GM12878 (cell line): Measurements from ENCODE around the gene SYNJ2. TPM values are rescaled to one million over a fixed set of nuclear protein-coding genes. Genes with fewer than 3 reads are reported as not detected.

ENCODE experiments used
- ATF2 ChIP-seq: IDR thresholded peaks from 2 replicates; pipeline ENCODE4 v1.6.1; 2012; ENCODE audit warnings: low read length, inconsistent platforms
- BHLHE40 ChIP-seq, 2 experiments: fragments of 450-650 bp in 1 of 2; IDR thresholded peaks; 2 replicates each; pipeline ENCODE4 v1.6.1; 2011 to 2017; ENCODE audit warnings: low read depth in 2 of 2, borderline replicate concordance in 1 of 2, improper control_type of control experiment in 1 of 2, low read length in 1 of 2, mild to moderate bottlenecking in 1 of 2
- CEBPB ChIP-seq, 2 experiments: fragments of 150-350 bp in 1 of 2; IDR thresholded peaks; 2 replicates each; pipeline ENCODE4 v1.6.1; 2012 to 2014; ENCODE audit warnings: low read depth in 2 of 2, low read length in 2 of 2, borderline replicate concordance in 1 of 2, inconsistent platforms in 1 of 2
- E4F1 ChIP-seq: fragments of 450-650 bp; IDR thresholded peaks from 2 replicates; pipeline ENCODE4 v1.6.1; 2018; ENCODE audit warnings: borderline replicate concordance, mild to moderate bottlenecking; ENCODE audit not compliant: partially characterized antibody
- MEF2B ChIP-seq: fragments of 450-650 bp; IDR thresholded peaks from 2 replicates; pipeline ENCODE4 v1.6.1; 2018; ENCODE audit warnings: mild to moderate bottlenecking, moderate library complexity; ENCODE audit not compliant: partially characterized antibody, poor library complexity, severe bottlenecking
- NR2C2 ChIP-seq: IDR thresholded peaks from 2 replicates; pipeline ENCODE4 v1.6.1; 2011; ENCODE audit warnings: borderline replicate concordance, low read depth; ENCODE audit not compliant: control insufficient read depth, insufficient read length
- PBX3 ChIP-seq: IDR thresholded peaks from 2 replicates; pipeline ENCODE4 v1.6.1; 2011; ENCODE audit warnings: mild to moderate bottlenecking, low read depth, low read length, moderate library complexity; ENCODE audit not compliant: insufficient replicate concordance
- RCOR1 ChIP-seq: conservative IDR thresholded peaks from 2 replicates; pipeline ENCODE4 v1.6.1; 2012; ENCODE audit warnings: low read depth, low read length, improper control_type of control experiment
- RFX5 ChIP-seq: IDR thresholded peaks from 2 replicates; pipeline ENCODE4 v1.6.1; 2011; ENCODE audit warnings: low read depth, low read length, improper control_type of control experiment
- TARDBP ChIP-seq: IDR thresholded peaks from 2 replicates; pipeline ENCODE4 v1.6.1; 2016; ENCODE audit warnings: borderline replicate concordance
- ZSCAN29 ChIP-seq: fragments of 450-650 bp; IDR thresholded peaks from 2 replicates; pipeline ENCODE4 v1.6.1; 2017; ENCODE audit warnings: mild to moderate bottlenecking, moderate library complexity
- polyA plus RNA-seq, 11 experiments: library from polyadenylated mRNA; depleted of rRNA in 4 of 11; unstranded in 6 of 11; stranded (reverse) in 5 of 11; fragments of >200 nt; fragmentation: Nextera tagmentation in 4 of 11; fragmentation: Illumina TruSeq in 1 of 11; extraction: Ambion mirVana in 4 of 11; extraction: Trizol in 1 of 11; gene quantifications; 1 replicate in 1 of 11; 2 replicates in 10 of 11; pipeline versions ENCODE4 v1.2.1 to v1.2.3, GENCODE V29; 2011 to 2016; ENCODE audit warnings: inconsistent platforms in 2 of 11, missing spikeins in 2 of 11, low read depth in 1 of 11
- total RNA-seq, 4 experiments: library from RNA; depleted of rRNA in 3 of 4; stranded (reverse); fragments of >200 nt in 3 of 4; fragmentation: Illumina TruSeq in 1 of 4; extraction: Trizol in 1 of 4; gene quantifications; 2 replicates each; pipeline versions ENCODE4 v1.2.1 to v1.2.3, GENCODE V29; 2013 to 2021
- TF ChIP-seq, protein P1 (sequence below): IDR thresholded peaks from 2 replicates; pipeline ENCODE4 v1.6.1; 2011; ENCODE audit warnings: borderline replicate concordance, low read depth, mild to moderate bottlenecking, moderate library complexity, mixed read lengths, low read length; ENCODE audit not compliant: insufficient read depth; ENCODE audit errors: extremely low read length
- TF ChIP-seq, protein P2 (sequence below): fragments of 150-350 bp; IDR thresholded peaks from 2 replicates; pipeline ENCODE4 v1.6.1; 2016; ENCODE audit warnings: low read depth, low read length

SYNJ2 gene
- total and polyA plus RNA-seq, 10 of the 15 experiments (the other 5 are each of a cell fraction or from before 2014, with no cell fraction given): 0.11 to 1.8 (median 0.57) TPM

GRCh38 chr6:158118886-158119285 lies 137.2 kb downstream of the SYNJ2 start (continued):
- TF ChIP-seq PBX3 (no peak), RFX5 (no peak), E4F1 (no peak), CEBPB (IDR thresholded peaks at IDR 0.05; ENCODE audit: borderline replicate concordance in 1 of 2, low read depth in 2 of 2, low read length in 2 of 2) (no peak), ATF2 (no peak), TARDBP (no peak), BHLHE40 (IDR thresholded peaks at IDR 0.05; ENCODE audit: borderline replicate concordance in 1 of 2, low read depth in 2 of 2, low read length in 1 of 2) (no peak), RCOR1 (no peak), NR2C2 (no peak), MEF2B (no peak), ZSCAN29 (no peak)
- TF ChIP-seq, protein P1, sequence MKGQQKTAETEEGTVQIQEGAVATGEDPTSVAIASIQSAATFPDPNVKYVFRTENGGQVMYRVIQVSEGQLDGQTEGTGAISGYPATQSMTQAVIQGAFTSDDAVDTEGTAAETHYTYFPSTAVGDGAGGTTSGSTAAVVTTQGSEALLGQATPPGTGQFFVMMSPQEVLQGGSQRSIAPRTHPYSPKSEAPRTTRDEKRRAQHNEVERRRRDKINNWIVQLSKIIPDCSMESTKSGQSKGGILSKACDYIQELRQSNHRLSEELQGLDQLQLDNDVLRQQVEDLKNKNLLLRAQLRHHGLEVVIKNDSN: no peak
- TF ChIP-seq, protein P2, sequence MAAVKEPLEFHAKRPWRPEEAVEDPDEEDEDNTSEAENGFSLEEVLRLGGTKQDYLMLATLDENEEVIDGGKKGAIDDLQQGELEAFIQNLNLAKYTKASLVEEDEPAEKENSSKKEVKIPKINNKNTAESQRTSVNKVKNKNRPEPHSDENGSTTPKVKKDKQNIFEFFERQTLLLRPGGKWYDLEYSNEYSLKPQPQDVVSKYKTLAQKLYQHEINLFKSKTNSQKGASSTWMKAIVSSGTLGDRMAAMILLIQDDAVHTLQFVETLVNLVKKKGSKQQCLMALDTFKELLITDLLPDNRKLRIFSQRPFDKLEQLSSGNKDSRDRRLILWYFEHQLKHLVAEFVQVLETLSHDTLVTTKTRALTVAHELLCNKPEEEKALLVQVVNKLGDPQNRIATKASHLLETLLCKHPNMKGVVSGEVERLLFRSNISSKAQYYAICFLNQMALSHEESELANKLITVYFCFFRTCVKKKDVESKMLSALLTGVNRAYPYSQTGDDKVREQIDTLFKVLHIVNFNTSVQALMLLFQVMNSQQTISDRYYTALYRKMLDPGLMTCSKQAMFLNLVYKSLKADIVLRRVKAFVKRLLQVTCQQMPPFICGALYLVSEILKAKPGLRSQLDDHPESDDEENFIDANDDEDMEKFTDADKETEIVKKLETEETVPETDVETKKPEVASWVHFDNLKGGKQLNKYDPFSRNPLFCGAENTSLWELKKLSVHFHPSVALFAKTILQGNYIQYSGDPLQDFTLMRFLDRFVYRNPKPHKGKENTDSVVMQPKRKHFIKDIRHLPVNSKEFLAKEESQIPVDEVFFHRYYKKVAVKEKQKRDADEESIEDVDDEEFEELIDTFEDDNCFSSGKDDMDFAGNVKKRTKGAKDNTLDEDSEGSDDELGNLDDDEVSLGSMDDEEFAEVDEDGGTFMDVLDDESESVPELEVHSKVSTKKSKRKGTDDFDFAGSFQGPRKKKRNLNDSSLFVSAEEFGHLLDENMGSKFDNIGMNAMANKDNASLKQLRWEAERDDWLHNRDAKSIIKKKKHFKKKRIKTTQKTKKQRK: no peak
